GM12891 (cell line): Measurements from ENCODE around the gene CPLX3.

Experiments used
- DNase-seq: peaks from one replicate; pipeline ENCODE4 v3.0.0; 2011; ENCODE audit warnings: low spot score; ENCODE audit not compliant: insufficient read length
- FAIRE-seq: peaks from 2 replicates; lab custom pipeline; 2011; peaks lifted over from hg19 to GRCh38; lab: Jason Lieb, UNC
- PAX5 ChIP-seq: IDR thresholded peaks from 2 replicates; pipeline ENCODE4 v1.6.1; 2011; ENCODE audit warnings: low read length, moderate library complexity, mild to moderate bottlenecking; ENCODE audit not compliant: insufficient read depth, severe bottlenecking
- POLR2A ChIP-seq: IDR thresholded peaks from 2 replicates; pipeline ENCODE4 v1.6.1; 2011; ENCODE audit warnings: low read depth, low read length, control low read depth
- POLR2AphosphoS5 ChIP-seq: IDR thresholded peaks from 2 replicates; pipeline ENCODE4 v1.6.1; 2011; ENCODE audit warnings: low read depth, low read length, control low read depth
- POU2F2 ChIP-seq: IDR thresholded peaks from 2 replicates; pipeline ENCODE4 v1.6.1; 2011; ENCODE audit warnings: low read depth, mild to moderate bottlenecking, control low read depth, low read length, moderate library complexity
- SPI1 ChIP-seq: IDR thresholded peaks from 2 replicates; pipeline ENCODE4 v1.6.1; 2011; ENCODE audit warnings: low read depth, low read length, control low read depth
- TAF1 ChIP-seq: IDR thresholded peaks from 2 replicates; pipeline ENCODE4 v1.6.1; 2011; ENCODE audit warnings: low read depth, low read length, control low read depth

CPLX3 gene

DNA sequence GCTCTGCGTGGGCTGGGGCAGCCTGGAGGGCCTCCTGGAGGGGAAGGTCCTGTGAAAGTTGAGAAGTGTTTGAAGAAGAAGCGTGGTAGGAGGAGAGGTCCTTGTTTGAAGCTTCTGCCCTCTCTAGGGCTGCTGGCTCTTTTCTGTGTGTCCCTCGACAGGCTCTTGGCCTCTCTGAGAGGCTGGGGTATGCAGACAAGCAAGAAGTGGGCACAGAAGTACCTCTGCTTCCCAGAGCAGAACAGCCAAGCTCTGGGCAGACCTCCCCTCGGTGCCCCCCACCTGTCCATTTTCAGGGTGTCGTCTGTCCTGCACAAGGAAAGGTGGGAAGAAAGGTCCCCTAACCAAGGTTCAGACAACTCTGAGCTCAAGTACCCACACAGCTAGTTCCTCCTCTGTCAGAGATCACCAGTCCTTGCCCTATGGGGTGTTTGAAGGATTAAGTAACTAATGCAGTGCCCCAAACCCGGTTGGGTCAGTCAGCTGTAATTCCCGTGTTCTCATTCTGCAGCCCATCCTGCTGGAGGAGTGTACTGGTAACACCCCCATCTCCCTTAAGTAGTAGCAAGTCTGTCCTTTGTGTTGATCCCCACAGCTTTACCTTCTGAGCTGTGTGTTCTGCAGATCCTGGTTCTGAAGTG, 38.3 kb upstream of the CPLX3 start:
- TF ChIP-seq POLR2A (no peak), SPI1 (no peak), POLR2AphosphoS5 (no peak; the same call in none of the 2 replicates), TAF1 (no peak; the same call in 1 of the 2 replicates), PAX5 (no peak), POU2F2 (no peak)
- FAIRE-seq: no peak
- DNase-seq: no peak

DNA sequence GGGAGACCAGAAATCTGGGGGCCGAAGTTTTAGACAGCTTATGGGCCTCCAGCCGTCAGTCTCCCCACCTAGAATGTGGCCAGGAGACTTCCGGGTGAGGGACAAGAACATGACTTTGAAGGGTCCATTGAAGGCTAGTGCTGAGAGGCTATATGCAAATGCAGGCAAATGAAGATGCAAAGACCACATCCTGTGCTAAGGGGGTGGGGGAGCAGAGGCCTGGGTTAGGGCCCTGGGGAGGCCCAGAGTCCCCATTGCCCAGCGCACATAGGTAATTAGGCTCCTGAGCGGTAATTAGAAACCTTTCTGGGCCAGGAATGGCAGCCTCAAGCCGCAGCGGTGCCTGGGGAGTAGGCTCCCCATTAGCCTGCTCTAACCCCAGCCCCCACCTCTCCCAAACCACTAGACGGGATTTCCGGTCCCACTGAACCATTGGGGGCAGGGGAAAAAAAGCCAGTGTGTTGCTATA, 37.7 kb upstream of the CPLX3 start:
- peak; percentile 92 for TF ChIP-seq POLR2A
- peak; percentile 92 for TF ChIP-seq POLR2AphosphoS5
- peak; percentile 96 for TF ChIP-seq TAF1
- no peak for TF ChIP-seq SPI1
- TF ChIP-seq PAX5: no peak
- peak; percentile 100 for TF ChIP-seq POU2F2
- no peak for DNase-seq
- FAIRE-seq: peak; percentile 90

DNA sequence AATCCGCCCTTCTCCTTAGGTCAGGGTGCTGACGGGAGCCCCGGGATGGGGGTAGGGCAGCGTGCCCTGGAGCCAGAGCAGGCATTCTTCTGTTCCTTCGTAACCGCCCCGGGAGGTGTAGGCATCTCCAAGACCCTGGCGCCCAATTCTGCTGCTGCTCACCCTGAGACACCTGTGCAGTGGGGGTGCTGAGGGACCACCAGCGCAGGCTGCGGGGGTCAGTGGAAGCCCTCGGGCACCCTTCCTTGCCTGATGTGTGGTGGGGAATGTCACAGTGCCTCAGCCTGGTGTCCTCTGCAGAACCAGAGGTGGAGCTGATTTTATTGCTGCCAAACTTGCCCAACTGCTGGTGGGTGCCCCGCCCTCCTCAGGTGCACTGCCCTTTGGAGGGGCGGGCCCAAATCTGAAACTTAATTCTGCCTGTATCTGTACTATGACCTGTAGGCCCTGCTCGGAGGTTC, 37.2 kb upstream of the CPLX3 start:
- no peak for FAIRE-seq

DNA sequence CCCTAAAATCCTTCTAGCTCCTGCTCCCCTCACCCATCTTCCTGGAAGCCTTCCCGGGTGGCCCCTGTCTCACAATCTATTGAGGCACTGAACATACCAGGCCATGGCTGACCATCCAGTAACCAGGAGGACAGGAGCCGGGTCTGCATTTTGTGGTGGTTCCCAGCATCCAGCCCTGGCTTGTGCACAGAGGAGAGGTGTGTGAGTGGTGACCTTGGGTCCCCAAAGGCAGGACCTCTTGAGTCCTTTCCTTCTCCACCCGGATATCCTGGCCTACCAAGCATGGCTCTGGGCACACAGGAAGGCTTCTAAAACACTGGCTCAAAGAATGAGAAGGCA, 36.7 kb upstream of the CPLX3 start:
- no peak for FAIRE-seq
- DNase-seq: no peak
- TF ChIP-seq POLR2A (no peak; the same call in 1 of the 2 replicates), TAF1 (no peak), POLR2AphosphoS5 (no peak), PAX5 (no peak), POU2F2 (no peak), SPI1 (no peak)

More for the DNA sequence above, 37.2 kb upstream of the CPLX3 start:
- no peak for DNase-seq
- TF ChIP-seq POLR2AphosphoS5 (peak; percentile 56), TAF1 (no peak), POLR2A (peak; percentile 46; the same call in 1 of the 2 replicates), POU2F2 (no peak), PAX5 (no peak), SPI1 (no peak)

DNA sequence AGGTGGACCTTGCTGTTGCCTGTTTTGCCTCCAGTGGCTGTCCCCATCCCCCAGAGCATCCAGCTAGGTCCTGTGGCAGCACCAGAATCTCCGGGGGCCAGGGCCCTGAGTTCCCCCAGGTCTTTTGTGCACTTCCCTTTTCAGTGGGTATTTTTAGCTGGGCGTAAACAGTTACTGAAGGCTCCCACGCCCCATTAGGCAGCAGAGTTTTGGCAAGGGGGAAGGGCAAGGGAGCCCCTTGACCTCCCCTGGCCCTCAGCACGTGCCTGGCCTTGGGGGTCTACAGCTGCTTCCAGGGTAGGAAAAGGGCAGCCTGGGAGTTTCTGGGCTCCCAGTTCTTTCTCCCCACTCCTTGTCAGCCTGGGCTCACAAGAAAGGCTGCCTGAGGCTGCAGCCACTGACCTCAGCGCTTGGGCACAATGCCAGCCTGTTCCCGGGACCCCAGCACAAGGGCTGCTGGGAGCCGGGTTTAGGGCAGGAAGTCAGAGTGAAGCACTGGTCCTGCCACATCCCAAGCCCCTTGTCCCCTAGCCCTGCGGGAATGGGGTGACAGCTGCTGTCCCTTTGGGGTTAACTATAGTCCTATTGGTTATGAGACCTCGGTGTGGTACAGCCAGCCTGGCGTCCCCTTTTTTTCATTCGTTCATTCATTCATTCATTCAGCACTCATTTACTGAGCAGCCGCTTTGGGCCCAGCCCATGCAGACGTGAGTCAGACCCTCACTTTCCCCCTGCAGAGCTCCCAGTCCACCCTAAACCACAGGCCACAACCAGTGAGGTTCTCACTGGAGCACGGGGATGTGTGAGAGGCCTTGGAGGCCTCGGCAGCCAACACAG, 36.1 kb upstream of the CPLX3 start:
- TF ChIP-seq PAX5 (peak; percentile 18), POU2F2 (no peak), SPI1 (peak; percentile 95)
- DNase-seq: no peak
- no peak for FAIRE-seq

DNA sequence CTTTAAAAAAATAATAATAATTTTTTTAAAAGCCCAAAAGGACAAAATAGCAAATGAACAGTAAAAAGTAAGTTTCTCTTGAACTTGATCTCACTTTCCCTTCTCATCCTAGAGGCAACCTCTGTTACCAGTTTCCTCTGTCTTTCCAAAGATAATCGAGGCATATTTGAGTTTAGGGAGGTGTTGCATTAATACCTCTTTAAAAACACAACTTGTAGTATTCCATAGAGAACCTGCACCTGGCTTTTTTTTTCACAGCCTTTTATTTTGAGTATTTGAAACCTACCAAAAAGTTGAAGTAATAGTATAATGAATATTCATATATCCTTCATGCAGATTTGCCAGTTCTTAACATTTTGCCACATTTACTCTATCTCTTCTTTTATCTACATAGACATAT, 35.4 kb upstream of the CPLX3 start:
- FAIRE-seq (no peak), DNase-seq (no peak)
- TF ChIP-seq POLR2AphosphoS5 (no peak), POLR2A (no peak), SPI1 (no peak), POU2F2 (no peak), TAF1 (no peak), PAX5 (no peak)

DNA sequence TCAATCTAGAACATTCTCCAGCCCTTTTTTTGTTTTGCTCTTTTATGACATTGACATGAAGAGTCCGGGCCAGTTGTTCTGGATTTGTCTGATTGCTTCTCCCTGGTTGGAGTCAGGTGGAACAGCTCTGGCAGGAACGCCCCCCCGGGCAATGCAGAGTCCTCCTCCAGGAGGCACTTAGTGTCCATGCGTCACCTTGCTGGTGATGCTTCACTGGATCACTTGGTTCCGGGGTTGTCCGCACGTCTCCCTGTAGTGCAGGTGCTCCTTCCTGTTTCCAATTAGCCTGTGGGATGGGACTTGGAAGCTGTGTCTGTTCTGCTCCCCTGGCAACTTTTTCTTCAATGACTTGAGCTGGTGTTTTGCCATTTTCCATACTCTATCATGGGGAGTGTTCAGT, 34.8 kb upstream of the CPLX3 start:
- TF ChIP-seq POU2F2: no peak
- TF ChIP-seq SPI1: no peak
- TF ChIP-seq PAX5: no peak
- no peak for TF ChIP-seq TAF1
- no peak for TF ChIP-seq POLR2A
- no peak for TF ChIP-seq POLR2AphosphoS5
- FAIRE-seq: no peak
- no peak for DNase-seq

DNA sequence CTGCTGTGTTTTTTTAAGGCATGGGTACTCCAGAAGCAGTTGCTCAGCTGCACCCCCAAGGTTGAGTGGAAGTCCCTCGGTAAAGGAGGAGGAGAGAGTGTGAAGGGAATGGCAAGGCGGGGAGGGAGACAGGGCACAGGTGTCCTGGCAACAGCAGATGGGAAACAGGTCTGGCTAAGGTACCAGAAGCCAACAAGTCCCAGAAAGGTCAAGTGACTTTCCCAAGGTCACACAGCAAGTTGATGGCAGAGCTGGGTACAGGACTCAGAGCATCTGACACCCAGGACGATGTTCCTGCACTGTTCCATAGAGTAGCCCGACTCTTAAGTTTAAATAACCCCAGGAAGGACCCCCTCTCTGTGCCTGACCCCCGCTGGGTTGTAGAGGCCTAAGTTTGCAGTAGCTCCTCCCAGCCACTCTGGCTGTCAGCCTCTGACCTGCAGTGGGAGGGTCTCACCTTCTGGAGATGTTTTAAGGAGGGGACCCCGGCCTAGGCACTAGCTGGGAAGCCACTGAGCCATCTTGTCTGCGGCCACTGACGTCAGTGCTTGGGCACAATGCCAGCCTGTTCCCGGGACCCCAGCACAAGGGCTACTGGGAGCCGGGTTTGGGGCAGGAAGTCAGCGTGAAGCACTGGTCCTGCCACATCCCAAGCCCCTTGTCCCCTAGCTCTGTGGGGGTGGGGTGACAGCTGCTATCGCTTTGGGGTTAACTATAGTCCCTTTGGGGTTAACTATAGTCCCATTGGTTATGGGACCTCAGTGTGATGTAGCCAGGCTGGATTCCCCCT, 34.0 kb upstream of the CPLX3 start:
- FAIRE-seq: peak; percentile 72
- no peak for TF ChIP-seq SPI1
- no peak for TF ChIP-seq POLR2AphosphoS5
- no peak for TF ChIP-seq PAX5
- 0 out of 2 replicates have a peak, but pooled peaks have one; percentile 10 for TF ChIP-seq POU2F2
- no peak for DNase-seq
